HEK293T (cell line): ENCODE measurements around the gene ISLR.

Experiments
- CTCF ChIA-PET: fragments of 350-600 bp; formaldehyde crosslinking; extraction: SDS; loops from one replicate; lab custom pipeline; 2021; ENCODE audit warnings: antibody characterized with exemption, inconsistent platforms; lab: Yijun Ruan, JAX
- POLR2A ChIA-PET: fragments of 350-600 bp; formaldehyde crosslinking; extraction: SDS; loops from one replicate; lab custom pipeline; 2020; ENCODE audit warnings: antibody characterized with exemption, inconsistent platforms; lab: Yijun Ruan, JAX
- DNase-seq: peaks from one replicate; pipeline ENCODE4 v3.0.0; 2012; ENCODE audit warnings: mixed read lengths; ENCODE audit errors: extremely low spot score
- ARNT ChIP-seq: fragments of 450-650 bp; IDR thresholded peaks from 2 replicates; pipeline ENCODE4 v1.6.1; 2017; ENCODE audit warnings: mild to moderate bottlenecking
- BHLHE40 ChIP-seq: fragments of 450-650 bp; IDR thresholded peaks from 2 replicates; pipeline ENCODE4 v1.6.1; 2016; ENCODE audit warnings: mild to moderate bottlenecking, moderate library complexity, borderline replicate concordance
- CTBP1 ChIP-seq: fragments of 450-650 bp; IDR thresholded peaks from 2 replicates; pipeline ENCODE4 v1.6.1; 2016; ENCODE audit warnings: borderline replicate concordance
- ELF4 ChIP-seq: fragments of 450-650 bp; IDR thresholded peaks from 2 replicates; pipeline ENCODE4 v1.6.1; 2017; ENCODE audit warnings: antibody characterized with exemption
- FOXA1 ChIP-seq: fragments of 450-650 bp; IDR thresholded peaks from 2 replicates; pipeline ENCODE4 v1.6.1; 2016; ENCODE audit warnings: mild to moderate bottlenecking
- FOXK2 ChIP-seq: fragments of 450-650 bp; IDR thresholded peaks from 2 replicates; pipeline ENCODE4 v1.6.1; 2016; ENCODE audit warnings: mild to moderate bottlenecking
- FOXM1 ChIP-seq: fragments of 450-650 bp; IDR thresholded peaks from 2 replicates; pipeline ENCODE4 v1.6.1; 2017; ENCODE audit warnings: mild to moderate bottlenecking, borderline replicate concordance
- HDGF ChIP-seq: fragments of 450-650 bp; IDR thresholded peaks from 2 replicates; pipeline ENCODE4 v1.6.1; 2017; ENCODE audit warnings: antibody characterized with exemption, borderline replicate concordance
- L3MBTL2 ChIP-seq: fragments of 450-650 bp; conservative IDR thresholded peaks from 2 replicates; pipeline ENCODE4 v1.6.1; 2016; ENCODE audit warnings: mild to moderate bottlenecking
- LEF1 ChIP-seq: fragments of 450-650 bp; IDR thresholded peaks from 2 replicates; pipeline ENCODE4 v1.6.1; 2017; ENCODE audit warnings: mild to moderate bottlenecking, borderline replicate concordance
- NFRKB ChIP-seq: fragments of 450-650 bp; IDR thresholded peaks from 2 replicates; pipeline ENCODE4 v1.6.1; 2016; ENCODE audit warnings: mild to moderate bottlenecking, moderate library complexity
- PKNOX1 ChIP-seq: fragments of 450-650 bp; IDR thresholded peaks from 2 replicates; pipeline ENCODE4 v1.6.1; 2016
- SP1 ChIP-seq: fragments of 450-650 bp; IDR thresholded peaks from 2 replicates; pipeline ENCODE4 v1.6.1; 2017
- SUZ12 ChIP-seq: fragments of 450-650 bp; IDR thresholded peaks from 2 replicates; pipeline ENCODE4 v1.6.1; 2016; ENCODE audit warnings: mild to moderate bottlenecking
- TARDBP ChIP-seq: fragments of 450-650 bp; IDR thresholded peaks from 2 replicates; pipeline ENCODE4 v1.6.1; 2016
- ZNF384 ChIP-seq: fragments of 450-650 bp; IDR thresholded peaks from 2 replicates; pipeline ENCODE4 v1.6.1; 2016

The ISLR gene

GRCh38 chr15:74171965-74172541, 1.5 kb upstream of the ISLR start:
- no peak for TF ChIP-seq FOXK2
- no peak for TF ChIP-seq NFRKB
- no peak for TF ChIP-seq ELF4
- TF ChIP-seq FOXM1 = no peak
- TF ChIP-seq CTBP1 = no peak
- TF ChIP-seq BHLHE40 = no peak
- TF ChIP-seq SUZ12 = no peak
- no peak for TF ChIP-seq TARDBP
- no peak for TF ChIP-seq ZNF384
- TF ChIP-seq L3MBTL2 = no peak
- no peak for TF ChIP-seq SP1
- POLR2A ChIA-PET = no interaction called here
- CTCF ChIA-PET = no interaction called here
- DNase-seq = no peak

- POLR2A ChIA-PET = no interaction called here
- DNase-seq = no peak
These were observed 670 bp upstream of the ISLR start for GRCh38 chr15:74172701-74173379.

GRCh38 chr15:74174219-74174957, 878 bp downstream of the ISLR start:
- ChIA-PET CTCF (interaction anchor here (1.0 kb wide), 1 partner anchor 137 kb away, joined by 4 read pairs; no protein-coding TSS in a partner anchor), POLR2A (interaction anchor here (1.6 kb wide), 1 partner anchor 28 kb away, joined by 4 read pairs; the partner anchor contains the start of gene STRA6)
- no peak for TF ChIP-seq ELF4
- no peak for TF ChIP-seq SUZ12
- no peak for TF ChIP-seq LEF1
- DNase-seq = no peak

More at GRCh38 chr15:74172701-74173379, 670 bp upstream of the ISLR start:
- CTCF ChIA-PET = no interaction called here
- TF ChIP-seq SUZ12 (no peak), PKNOX1 (no peak), FOXM1 (no peak), SP1 (no peak), FOXK2 (no peak), HDGF (no peak), FOXA1 (no peak), BHLHE40 (no peak), CTBP1 (no peak), LEF1 (no peak), ARNT (no peak), NFRKB (no peak), ZNF384 (no peak)

- CTCF ChIA-PET = no interaction called here
These were observed 1.4 kb downstream of the ISLR start for GRCh38 chr15:74174958-74175253.

GRCh38 chr15:74175271-74176191, 2.0 kb downstream of the ISLR start:
- DNase-seq = no peak
- CTCF ChIA-PET = no interaction called here
- POLR2A ChIA-PET = interaction anchor here (1.6 kb wide), 1 partner anchor 27 kb away, joined by 4 read pairs; the partner anchor contains the start of gene STRA6
- TF ChIP-seq HDGF (no peak), ARNT (no peak), FOXA1 (no peak), TARDBP (no peak), FOXM1 (no peak), NFRKB (no peak), PKNOX1 (no peak), BHLHE40 (no peak), ZNF384 (no peak), FOXK2 (no peak), SUZ12 (no peak), L3MBTL2 (no peak)

More at GRCh38 chr15:74174958-74175253, 1.4 kb downstream of the ISLR start:
- no peak for DNase-seq
- TF ChIP-seq NFRKB (no peak), PKNOX1 (no peak), SUZ12 (no peak), FOXM1 (no peak)
- POLR2A ChIA-PET = interaction anchor here (1.6 kb wide), 1 partner anchor 28 kb away, joined by 4 read pairs; the partner anchor contains the start of gene STRA6
